ENCODE data around the gene FIBP. TPM values are rescaled to one million over a fixed set of nuclear protein-coding genes. Genes with fewer than 3 reads are reported as not detected.
A peak's percentile ranks its signal among the peaks of the same experiment; 100 is the strongest.

The FIBP gene
- total RNA-seq, 2 experiments from 2014 or later, result 19.1 to 19.9 TPM

DNA sequence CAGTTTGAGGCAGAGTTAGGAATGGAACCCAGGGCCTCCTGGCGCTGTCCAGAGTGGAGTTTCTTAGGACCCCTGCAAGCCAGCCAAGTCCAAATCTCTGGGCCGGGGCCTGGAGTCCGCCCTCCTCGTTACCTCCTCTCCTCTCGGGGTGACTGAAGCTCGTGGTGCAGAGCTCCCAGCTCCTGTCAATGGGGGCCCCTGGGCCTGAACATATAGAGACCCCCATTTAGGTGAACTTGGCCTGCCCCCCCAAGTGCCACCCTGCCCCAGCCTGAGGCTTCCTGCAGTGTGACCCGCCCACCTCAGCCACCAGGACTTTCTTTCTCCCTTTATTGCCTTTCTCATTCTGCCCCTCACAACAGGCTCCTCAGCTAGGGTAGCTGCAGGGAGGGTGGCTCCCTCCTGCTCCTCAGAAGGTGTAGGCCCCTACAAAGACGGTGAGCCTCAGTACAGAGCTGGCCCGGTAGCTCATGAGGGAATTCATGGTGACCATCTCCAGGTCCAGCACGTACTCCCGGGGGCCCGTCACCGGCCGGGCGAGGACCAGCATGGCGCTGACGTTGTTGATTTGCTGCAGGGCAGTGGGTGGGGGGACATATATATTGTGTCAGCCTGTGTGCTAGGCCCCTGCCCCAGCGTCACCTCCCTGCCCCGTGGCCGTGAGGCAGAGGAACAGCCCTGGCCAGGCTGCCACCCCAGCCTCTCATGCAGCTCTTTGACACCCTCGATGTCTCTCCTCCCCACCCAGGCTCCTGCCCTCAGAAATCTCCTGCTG, 21.6 kb downstream of the FIBP start:
- Mint-ChIP-seq H3K27me3 (no peaks in the 10 kb centered on the region), H3K36me3 (ENCODE audit: low read depth) (peaks cover 53% of the 10 kb centered on the region), H3K27ac (no peak overlapping the region), H3K4me1 (ENCODE audit: low read depth) (peaks cover 13% of the 10 kb centered on the region), H3K4me3 (peak overlapping the region; percentile 25), H3K9me3 (no peaks in the 10 kb centered on the region)
- intact Hi-C loops (cut with DNase I, micrococcal nuclease), result no loop called here
- Histone ChIP-seq H3K36me3 (ENCODE audit: insufficient read depth, low read length) (peaks cover 64% of the 10 kb centered on the region), H3K27me3 (ENCODE audit: control insufficient read depth in 1 of 2, insufficient read depth in 2 of 2, low read length in 2 of 2) (no peaks in the 10 kb centered on the region), H3K4me1 (ENCODE audit: insufficient read depth, low read length) (peaks cover 42% of the 10 kb centered on the region), H3K4me3 (ENCODE audit: low read length) (no peak overlapping the region), H3K9me3 (ENCODE audit: control insufficient read depth in 1 of 2, insufficient read depth in 1 of 2, low read length in 2 of 2) (no peaks in the 10 kb centered on the region), H3K27ac (ENCODE audit: low read depth in 1 of 2, low read length in 2 of 2) (no peak overlapping the region)
- ChIA-PET CTCF (interaction anchor here (0.9 kb wide), 1 partner anchor 22 kb away, joined by 3 read pairs; the partner anchor contains the start of gene FIBP), POLR2A (interaction anchor here (1.1 to 1.3 kb wide), 2 partner anchors 8 to 23 kb away, joined by 3 to 6 read pairs; partner anchors contain the start of gene CFL1)
- TF ChIP-seq, protein P1, sequence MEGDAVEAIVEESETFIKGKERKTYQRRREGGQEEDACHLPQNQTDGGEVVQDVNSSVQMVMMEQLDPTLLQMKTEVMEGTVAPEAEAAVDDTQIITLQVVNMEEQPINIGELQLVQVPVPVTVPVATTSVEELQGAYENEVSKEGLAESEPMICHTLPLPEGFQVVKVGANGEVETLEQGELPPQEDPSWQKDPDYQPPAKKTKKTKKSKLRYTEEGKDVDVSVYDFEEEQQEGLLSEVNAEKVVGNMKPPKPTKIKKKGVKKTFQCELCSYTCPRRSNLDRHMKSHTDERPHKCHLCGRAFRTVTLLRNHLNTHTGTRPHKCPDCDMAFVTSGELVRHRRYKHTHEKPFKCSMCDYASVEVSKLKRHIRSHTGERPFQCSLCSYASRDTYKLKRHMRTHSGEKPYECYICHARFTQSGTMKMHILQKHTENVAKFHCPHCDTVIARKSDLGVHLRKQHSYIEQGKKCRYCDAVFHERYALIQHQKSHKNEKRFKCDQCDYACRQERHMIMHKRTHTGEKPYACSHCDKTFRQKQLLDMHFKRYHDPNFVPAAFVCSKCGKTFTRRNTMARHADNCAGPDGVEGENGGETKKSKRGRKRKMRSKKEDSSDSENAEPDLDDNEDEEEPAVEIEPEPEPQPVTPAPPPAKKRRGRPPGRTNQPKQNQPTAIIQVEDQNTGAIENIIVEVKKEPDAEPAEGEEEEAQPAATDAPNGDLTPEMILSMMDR (IDR thresholded peaks at IDR 0.05), result no peak
- no peak for ATAC-seq (ENCODE audit: poor library complexity)
- no peak for DNase-seq

DNA sequence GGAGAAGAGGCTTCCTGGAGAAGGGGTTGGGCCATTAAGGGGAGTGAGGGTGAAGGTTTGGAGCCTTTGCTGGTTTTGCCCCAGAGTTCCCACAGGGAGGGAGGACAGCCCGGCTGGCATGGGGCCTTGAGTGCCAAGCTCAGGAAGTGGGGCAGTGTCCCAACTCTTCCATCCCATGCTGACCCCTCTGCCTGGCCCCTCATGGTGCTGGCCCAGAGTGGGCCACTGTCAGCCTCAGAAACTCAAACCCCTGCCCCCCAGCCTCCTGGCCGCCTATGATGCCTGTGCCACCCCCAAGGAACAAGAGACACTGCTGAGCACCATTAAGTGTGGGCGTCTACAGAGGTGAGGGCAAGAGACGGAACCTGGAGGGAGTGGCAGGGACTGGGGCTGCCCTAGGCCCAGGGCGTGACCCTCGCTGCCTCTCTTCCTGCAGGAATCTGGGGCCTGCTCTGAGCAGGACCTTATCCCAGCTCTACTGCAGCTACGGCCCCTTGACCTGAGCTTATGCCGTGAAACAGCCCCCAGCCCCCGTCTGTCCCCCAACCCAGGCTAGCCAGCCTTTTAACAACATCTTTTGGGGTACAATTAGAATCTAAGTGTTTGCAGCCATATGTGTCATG, 22.6 kb downstream of the FIBP start:
- no peak for ATAC-seq (ENCODE audit: poor library complexity)
- Histone ChIP-seq H3K4me3 (ENCODE audit: low read length) (no peak overlapping the region), H3K27me3 (ENCODE audit: control insufficient read depth in 1 of 2, insufficient read depth in 2 of 2, low read length in 2 of 2) (no peaks in the 10 kb centered on the region), H3K27ac (ENCODE audit: low read depth in 1 of 2, low read length in 2 of 2) (no peak overlapping the region), H3K36me3 (ENCODE audit: insufficient read depth, low read length) (peaks cover 67% of the 10 kb centered on the region), H3K9me3 (ENCODE audit: control insufficient read depth in 1 of 2, insufficient read depth in 1 of 2, low read length in 2 of 2) (no peaks in the 10 kb centered on the region), H3K4me1 (ENCODE audit: insufficient read depth, low read length) (peaks cover 42% of the 10 kb centered on the region)
- Mint-ChIP-seq H3K4me3 (no peak overlapping the region), H3K27me3 (no peaks in the 10 kb centered on the region), H3K36me3 (ENCODE audit: low read depth) (peaks cover 63% of the 10 kb centered on the region), H3K9me3 (no peaks in the 10 kb centered on the region), H3K4me1 (ENCODE audit: low read depth) (peaks cover 17% of the 10 kb centered on the region), H3K27ac (no peak overlapping the region)
- intact Hi-C loops (cut with DNase I, micrococcal nuclease), result no loop called here
- peak in 1 of 14 experiments; percentile 17 for DNase-seq
- TF ChIP-seq, protein P1 (IDR thresholded peaks at IDR 0.05), result no peak
- CTCF ChIA-PET, result interaction anchor here (0.9 kb wide), 1 partner anchor 23 kb away, joined by 3 read pairs; the partner anchor contains the start of gene FIBP
- POLR2A ChIA-PET, result interaction anchor here (1.1 kb wide), 1 partner anchor 7 kb away, joined by 3 read pairs; the partner anchor contains the start of gene CFL1

DNA sequence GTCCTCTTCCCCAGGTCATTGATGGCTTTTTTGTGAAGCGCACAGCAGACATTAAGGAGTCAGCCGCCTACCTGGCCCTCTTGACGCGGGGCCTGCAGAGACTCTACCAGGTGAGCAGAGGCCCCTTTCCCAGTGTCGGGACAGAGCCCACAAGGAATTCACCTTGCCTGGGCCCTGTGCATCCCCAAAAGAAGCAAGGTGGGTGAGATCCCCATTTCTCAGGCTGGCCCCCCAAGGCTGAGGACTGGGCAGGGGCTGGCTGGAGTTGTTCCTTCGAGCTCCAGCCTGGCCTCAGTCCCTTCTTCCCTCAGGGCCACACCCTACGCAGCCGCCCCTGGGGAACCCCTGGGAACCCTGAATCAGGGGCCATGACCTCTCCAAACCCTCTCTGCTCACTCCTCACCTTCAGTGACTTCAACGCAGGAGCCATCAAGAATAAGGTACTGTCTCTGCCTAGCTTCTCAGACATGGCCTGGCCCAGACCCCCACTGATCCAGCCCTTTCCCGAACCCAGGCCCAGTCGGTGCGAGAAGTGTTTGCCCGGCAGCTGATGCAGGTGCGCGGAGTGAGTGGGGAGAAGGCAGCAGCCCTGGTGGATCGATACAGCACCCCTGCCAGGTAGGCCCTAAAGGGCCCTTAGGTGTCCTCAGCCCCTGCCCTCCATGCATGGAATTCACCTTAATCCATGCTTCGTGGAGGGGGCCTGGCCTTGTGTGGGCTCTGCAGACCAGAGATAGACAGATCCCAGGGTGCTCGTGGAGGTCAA, 23.4 kb downstream of the FIBP start:
- ChIA-PET POLR2A (no interaction called here), CTCF (no interaction called here)
- H3K4me3 Mint-ChIP-seq, result peak overlapping the region; percentile 65
- peaks cover 69% of the 10 kb centered on the region for H3K36me3 Mint-ChIP-seq (ENCODE audit: low read depth)
- Histone ChIP-seq H3K27ac (ENCODE audit: low read depth in 1 of 2, low read length in 2 of 2) (no peak overlapping the region), H3K27me3 (ENCODE audit: control insufficient read depth in 1 of 2, insufficient read depth in 2 of 2, low read length in 2 of 2) (no peaks in the 10 kb centered on the region), H3K4me3 (ENCODE audit: low read length) (no peak overlapping the region), H3K9me3 (ENCODE audit: control insufficient read depth in 1 of 2, insufficient read depth in 1 of 2, low read length in 2 of 2) (no peaks in the 10 kb centered on the region), H3K4me1 (ENCODE audit: insufficient read depth, low read length) (peaks cover 41% of the 10 kb centered on the region), H3K36me3 (ENCODE audit: insufficient read depth, low read length) (peaks cover 67% of the 10 kb centered on the region)
- intact Hi-C loops (cut with DNase I, micrococcal nuclease), result no loop called here
- H3K27ac Mint-ChIP-seq, result no peak overlapping the region
- H3K4me1 Mint-ChIP-seq (ENCODE audit: low read depth), result peaks cover 18% of the 10 kb centered on the region
- H3K27me3 Mint-ChIP-seq, result no peaks in the 10 kb centered on the region
- TF ChIP-seq, protein P1 (IDR thresholded peaks at IDR 0.05), result no peak
- DNase-seq, result peak in 1 of 14 experiments; percentile 16
- no peaks in the 10 kb centered on the region for H3K9me3 Mint-ChIP-seq
- no peak for ATAC-seq (ENCODE audit: poor library complexity)
